ENCODE measurements around the gene DNAL1. TPM values are rescaled to one million over a fixed set of nuclear protein-coding genes. Genes with fewer than 3 reads are reported as not detected.
A peak's percentile ranks its signal among the peaks of the same experiment; 100 is the strongest.

The DNAL1 gene
- total and polyA plus RNA-seq, 10 of the 15 experiments (the other 5 are each of a cell fraction or from before 2014, with no cell fraction given): 2.4 to 18.2 (median 7.4) TPM

- intact Hi-C loops (cut with micrococcal nuclease; ENCODE audit: unreplicated experiment) (loop anchor here (5.0 kb wide), 1 partner anchor 80 kb away; no protein-coding TSS in a partner anchor), in situ Hi-C loops (cut with MboI) (no loop called here)
- Histone ChIP-seq H3K9me3 (replicated peaks; ENCODE audit: control insufficient read depth, insufficient read depth, low read length) (no peaks in the 10 kb centered on the region), H4K20me1 (ENCODE audit: control insufficient read depth, insufficient read depth) (no peaks in the 10 kb centered on the region), H3K4me3 (peak overlapping the region; percentile 89), H3K9ac (ENCODE audit: control insufficient read depth, insufficient read depth, low read length) (peak overlapping the region; percentile 64), H3K36me3 (ENCODE audit: control insufficient read depth in 2 of 2, insufficient read depth in 2 of 2, low read length in 1 of 2) (peaks cover under 1 to 20% of the 10 kb centered on the region in 2 experiments), H3K27me3 (replicated peaks in 1 of 2; ENCODE audit: control insufficient read depth in 2 of 2, insufficient read depth in 2 of 2, low read length in 1 of 2) (no peaks in the 10 kb centered on the region), H3K27ac (ENCODE audit: control insufficient read depth, insufficient read depth) (peak overlapping the region; percentile 63), H3K4me2 (ENCODE audit: control insufficient read depth, insufficient read depth) (peak overlapping the region; percentile 82), H3K4me1 (ENCODE audit: control insufficient read depth, insufficient read depth, low read length) (peaks cover 4% of the 10 kb centered on the region), H2AFZ (ENCODE audit: control insufficient read depth, low read depth, low read length) (peak overlapping the region; percentile 88), H3K79me2 (ENCODE audit: control insufficient read depth, insufficient read depth, low read length) (peaks cover 20% of the 10 kb centered on the region)
- RAD21 ChIA-PET (ENCODE audit: unreplicated experiment): interaction anchor here (0.8 to 2.1 kb wide), 9 partner anchors 10 to 194 kb away, joined by 3 to 5 read pairs (median 3); no protein-coding TSS in a partner anchor
- DNase-seq (ENCODE audit: low read depth, low spot score): no peak
- peak; percentile 69 for ATAC-seq
- no TSS peak for BruUV-seq (replicated peaks)
- 3% methylated on average over 20 of the region's 20 CpGs for WGBS (ENCODE audit: insufficient coverage, insufficient replicate concordance, low lambda C conversion rate, missing lambda C conversion rate)
- CTCF ChIA-PET: interaction anchor here (0.7 to 3.2 kb wide), 14 partner anchors 11 to 417 kb away, joined by 3 to 12 read pairs (median 4); partner anchors contain the start of gene ACOT2
- POLR2A ChIA-PET: interaction anchor here (0.6 to 1.5 kb wide), 5 partner anchors 16 to 356 kb away, joined by 3 to 6 read pairs (median 4); a partner anchor contains a TSS
- SMC1A ChIA-PET (ENCODE audit: uncharacterized antibody, unreplicated experiment): interaction anchor here (1.0 to 3.2 kb wide), 8 partner anchors 11 to 204 kb away, joined by 3 to 16 read pairs (median 6); no protein-coding TSS in a partner anchor
- FAIRE-seq: peak; percentile 75
- TF ChIP-seq BCLAF1 (IDR thresholded peaks at IDR 0.05) (no peak), SMC3 (IDR thresholded peaks at IDR 0.05; ENCODE audit: borderline replicate concordance, low read length) (peak; percentile 11; the same call in 1 of the 2 replicates), RUNX3 (IDR thresholded peaks at IDR 0.05; ENCODE audit: low read length) (peak; percentile 65; the same call in 1 of the 2 replicates), ZNF384 (IDR thresholded peaks at IDR 0.05; ENCODE audit: borderline replicate concordance, low read depth, low read length) (no peak), MEF2A (IDR thresholded peaks at IDR 0.05; ENCODE audit: insufficient read depth, low read depth, low read length) (no peak), HDAC2 (IDR thresholded peaks at IDR 0.05) (no peak), IKZF1 (conservative IDR thresholded peaks at IDR 0.05) (peak; percentile 27; the same call in 1 of the 2 replicates), EZH2 (IDR thresholded peaks at IDR 0.05; ENCODE audit: borderline replicate concordance, control insufficient read depth, low read depth, low read length) (no peak), USF2 (IDR thresholded peaks at IDR 0.05; ENCODE audit: borderline replicate concordance, low read depth, low read length) (no peak), ETV6 (conservative IDR thresholded peaks at IDR 0.05 in 1 of 2, IDR thresholded peaks at IDR 0.05 in 1 of 2; ENCODE audit: borderline replicate concordance in 1 of 2, low read depth in 1 of 2) (0 out of 4 replicates have a peak, but pooled peaks of 1 of the 2 experiments have one; percentile 9), POLR2A (IDR thresholded peaks at IDR 0.05; ENCODE audit: low read depth, low read length) (peak; percentile 47; the same call in 1 of the 2 replicates), EED (IDR thresholded peaks at IDR 0.05; ENCODE audit: low read depth) (peak; percentile 49; the same call in 1 of the 2 replicates), ZBTB4 (CRISPR knock-in tag; IDR thresholded peaks at IDR 0.05) (no peak), RCOR1 (conservative IDR thresholded peaks at IDR 0.05; ENCODE audit: low read depth, low read length) (no peak), ZNF207 (IDR thresholded peaks at IDR 0.05; ENCODE audit: borderline replicate concordance) (no peak), BHLHE40 (IDR thresholded peaks at IDR 0.05; ENCODE audit: borderline replicate concordance in 1 of 2, low read depth in 2 of 2, low read length in 1 of 2) (peak in 1 of 2 experiments; percentile 15; a peak in 1 of 4 replicates)
Measured at GRCh38 chr14:73712540-73713180, 67.9 kb downstream of the DNAL1 start.

Measured in GM12878 (cell line).